Uterus (tissue), 4 donors: ENCODE measurements around the gene PCNX1. TPM values are rescaled to one million over a fixed set of nuclear protein-coding genes. Genes with fewer than 3 reads are reported as not detected.

Experiments
- DNase-seq, 2 donors: peaks; one replicate each; pipeline ENCODE4 v3.0.0-alpha.2; 2019 to 2020
- H3K27ac ChIP-seq, 2 donors: fragments of 200-600 bp; sonication (generic); 1 replicate in 1 of 2; 2 replicates in 1 of 2; pipeline ENCODE4 v1.5.1; 2016 to 2018
- H3K27me3 ChIP-seq, 2 donors: fragments of 200-600 bp; sonication (generic); one replicate each; pipeline ENCODE4 v1.5.1; 2018 to 2019; ENCODE audit warnings: control low read depth in 1 of 2
- H3K36me3 ChIP-seq, 2 donors: fragments of 200-600 bp; sonication (generic); one replicate each; pipeline ENCODE4 v1.5.1; 2019; ENCODE audit warnings: control low read depth in 1 of 2
- H3K4me1 ChIP-seq, 2 donors: fragments of 200-600 bp; sonication (generic); one replicate each; pipeline ENCODE4 v1.5.1; 2018 to 2019; ENCODE audit warnings: control low read depth in 1 of 2
- H3K4me3 ChIP-seq, 2 donors: fragments of 200-600 bp; sonication (generic); 1 replicate in 1 of 2; 2 replicates in 1 of 2; pipeline ENCODE4 v1.5.1; 2018 to 2019; ENCODE audit warnings: mild to moderate bottlenecking in 1 of 2
- H3K9me3 ChIP-seq, 2 donors: fragments of 200-600 bp; sonication (generic); one replicate each; pipeline ENCODE4 v1.5.1; 2019; ENCODE audit warnings: control low read depth in 1 of 2
- POLR2A ChIP-seq, 2 donors: fragments of 450-650 bp; IDR thresholded peaks; one replicate each; pipeline ENCODE4 v1.6.1; 2016; ENCODE audit warnings: antibody characterized with exemption in 2 of 2, mild to moderate bottlenecking in 1 of 2, moderate library complexity in 1 of 2
- intact Hi-C: fragments of 100-400 bp; cut with DNase I; formaldehyde crosslinking; loops from one replicate; pipeline ENCODE4 v1.15.1; 2023; ENCODE audit warnings: low total_unique reads
- total RNA-seq, 4 donors: library from RNA; depleted of rRNA in 3 of 4; stranded (reverse); fragments of >200 nt in 3 of 4; gene quantifications; one replicate each; pipeline versions ENCODE4 v1.1.0 to v1.2.4, GENCODE V29; 2014 to 2023
- TF ChIP-seq, protein P1 (sequence below), 4 experiments: fragments of 200-600 bp in 2 of 4; fragments of 450-650 bp in 2 of 4; sonication (generic) in 2 of 4; IDR thresholded peaks; one replicate each; pipeline ENCODE4 v1.5.1; 2016 to 2019; ENCODE audit warnings: antibody characterized with exemption in 4 of 4, mild to moderate bottlenecking in 2 of 4, moderate library complexity in 1 of 4
- donor health status: DM: yes; HTN: yes; CAD: no.

The PCNX1 gene
- total RNA-seq, 4 donors from 2014 or later, result 34.6 to 112 (median 90.3) TPM

DNA sequence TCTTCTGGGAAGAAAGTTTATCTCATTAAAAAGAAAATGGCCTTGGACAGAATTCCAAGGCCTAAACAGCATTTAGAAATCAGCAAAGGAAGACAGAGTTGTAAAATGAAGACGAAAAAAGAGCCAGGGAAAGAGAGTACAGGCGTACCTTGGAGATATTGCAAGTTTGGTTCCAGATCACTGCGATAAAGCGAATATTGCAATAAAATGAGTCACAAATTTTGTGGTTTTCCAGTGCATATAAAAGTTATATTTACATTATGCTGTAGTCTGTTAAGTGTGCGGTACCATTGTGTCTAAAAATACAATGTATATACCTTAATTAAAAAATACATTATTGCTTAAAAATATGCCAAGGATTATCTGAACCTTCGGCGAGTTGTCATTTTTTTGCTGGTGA lies 9.0 kb downstream of the PCNX1 start:
- no peak for DNase-seq
- intact Hi-C loops, result no loop called here
- Histone ChIP-seq H3K27ac (no peak overlapping the region), H3K9me3 (no peaks in the 10 kb centered on the region), H3K4me1 (peaks cover under 1 to 12% of the 10 kb centered on the region in 2 donors), H3K36me3 (no peaks in the 10 kb centered on the region), H3K4me3 (no peak overlapping the region), H3K27me3 (no peaks in the 10 kb centered on the region)
- TF ChIP-seq POLR2A (IDR thresholded peaks at IDR 0.05), result no peak
- TF ChIP-seq, protein P1, sequence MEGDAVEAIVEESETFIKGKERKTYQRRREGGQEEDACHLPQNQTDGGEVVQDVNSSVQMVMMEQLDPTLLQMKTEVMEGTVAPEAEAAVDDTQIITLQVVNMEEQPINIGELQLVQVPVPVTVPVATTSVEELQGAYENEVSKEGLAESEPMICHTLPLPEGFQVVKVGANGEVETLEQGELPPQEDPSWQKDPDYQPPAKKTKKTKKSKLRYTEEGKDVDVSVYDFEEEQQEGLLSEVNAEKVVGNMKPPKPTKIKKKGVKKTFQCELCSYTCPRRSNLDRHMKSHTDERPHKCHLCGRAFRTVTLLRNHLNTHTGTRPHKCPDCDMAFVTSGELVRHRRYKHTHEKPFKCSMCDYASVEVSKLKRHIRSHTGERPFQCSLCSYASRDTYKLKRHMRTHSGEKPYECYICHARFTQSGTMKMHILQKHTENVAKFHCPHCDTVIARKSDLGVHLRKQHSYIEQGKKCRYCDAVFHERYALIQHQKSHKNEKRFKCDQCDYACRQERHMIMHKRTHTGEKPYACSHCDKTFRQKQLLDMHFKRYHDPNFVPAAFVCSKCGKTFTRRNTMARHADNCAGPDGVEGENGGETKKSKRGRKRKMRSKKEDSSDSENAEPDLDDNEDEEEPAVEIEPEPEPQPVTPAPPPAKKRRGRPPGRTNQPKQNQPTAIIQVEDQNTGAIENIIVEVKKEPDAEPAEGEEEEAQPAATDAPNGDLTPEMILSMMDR (IDR thresholded peaks at IDR 0.05), result no peak

DNA sequence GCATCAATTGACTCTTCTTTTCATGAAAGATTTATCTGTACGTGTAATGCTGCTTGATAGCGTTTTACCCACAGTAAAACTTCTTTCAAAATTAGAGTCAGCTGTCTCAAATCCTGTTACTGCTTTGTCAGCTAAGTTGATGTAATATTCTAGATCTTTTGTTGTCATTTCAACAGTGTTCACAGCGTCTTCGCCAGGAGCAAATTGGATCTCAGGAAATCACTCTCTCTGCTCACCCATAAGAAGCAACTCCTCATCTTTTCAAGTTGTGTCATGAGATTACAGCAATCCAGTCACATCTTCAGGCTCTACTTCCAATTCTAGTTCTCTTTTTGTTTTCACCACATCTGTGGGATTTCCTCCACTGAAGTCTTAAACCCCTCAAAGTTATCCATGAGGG lies 9.5 kb downstream of the PCNX1 start:
- TF ChIP-seq, protein P1 (IDR thresholded peaks at IDR 0.05), result no peak
- no peak for TF ChIP-seq POLR2A (IDR thresholded peaks at IDR 0.05)
- H3K4me1 ChIP-seq, result peaks cover 0 to 12% of the 10 kb centered on the region in 2 donors
- intact Hi-C loops, result no loop called here

DNA sequence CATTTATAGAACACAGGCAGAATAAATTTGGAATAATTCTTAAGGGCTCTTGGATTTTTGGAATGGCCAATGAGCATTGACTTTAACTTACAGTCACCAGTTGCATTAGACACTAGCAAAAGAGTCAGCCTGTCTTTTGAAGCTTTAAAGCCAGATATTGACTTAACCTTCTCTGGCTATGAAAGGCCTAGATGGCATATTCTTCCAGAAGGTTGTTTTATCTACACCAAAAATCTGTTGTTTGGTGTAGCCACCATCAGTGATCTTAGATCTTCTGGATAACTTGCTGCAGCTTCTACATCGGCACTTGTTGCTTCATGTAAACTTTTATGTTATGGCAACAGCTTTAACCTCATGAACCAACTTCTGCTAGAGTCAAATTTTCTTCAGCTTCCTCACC lies 10.4 kb downstream of the PCNX1 start:
- no peaks in the 10 kb centered on the region for H3K36me3 ChIP-seq
- H3K27me3 ChIP-seq, result no peaks in the 10 kb centered on the region
- DNase-seq, result no peak
- no peak overlapping the region for H3K4me3 ChIP-seq
- intact Hi-C loops, result no loop called here
- no peak overlapping the region for H3K27ac ChIP-seq
- TF ChIP-seq, protein P1 (IDR thresholded peaks at IDR 0.05), result no peak
- no peak for TF ChIP-seq POLR2A (IDR thresholded peaks at IDR 0.05)
- no peaks in the 10 kb centered on the region for H3K9me3 ChIP-seq
- peaks cover 0 to 12% of the 10 kb centered on the region in 2 donors for H3K4me1 ChIP-seq

More for the DNA sequence above, 9.5 kb downstream of the PCNX1 start:
- no peaks in the 10 kb centered on the region for H3K36me3 ChIP-seq
- H3K27me3 ChIP-seq, result no peaks in the 10 kb centered on the region
- H3K4me3 ChIP-seq, result no peak overlapping the region
- H3K9me3 ChIP-seq, result no peaks in the 10 kb centered on the region
- no peak for DNase-seq
- H3K27ac ChIP-seq, result no peak overlapping the region

DNA sequence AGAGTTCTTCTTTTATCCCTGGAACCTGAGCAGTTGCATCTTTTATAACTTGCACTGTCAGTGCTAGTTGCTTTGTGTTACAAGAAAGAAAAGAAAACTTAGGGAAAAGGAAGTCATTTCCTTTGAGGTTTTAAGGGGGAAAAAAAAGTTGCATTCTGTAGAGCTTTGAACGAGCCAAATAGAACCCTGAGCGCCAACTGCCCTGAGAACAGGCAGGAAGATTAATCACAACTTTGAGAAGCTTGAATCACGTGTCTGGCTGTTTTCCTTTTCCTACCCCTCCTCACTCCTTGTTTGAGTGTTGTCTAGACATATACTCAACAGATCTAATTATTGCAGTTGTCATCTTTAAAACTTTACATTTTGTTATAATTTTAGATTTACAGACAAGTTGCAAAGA lies 12.5 kb downstream of the PCNX1 start:
- TF ChIP-seq, protein P1 (IDR thresholded peaks at IDR 0.05), result no peak
- TF ChIP-seq POLR2A (IDR thresholded peaks at IDR 0.05), result no peak
- Histone ChIP-seq H3K9me3 (no peaks in the 10 kb centered on the region), H3K27me3 (no peaks in the 10 kb centered on the region), H3K4me3 (no peak overlapping the region), H3K4me1 (peaks cover 0 to 12% of the 10 kb centered on the region in 2 donors), H3K27ac (no peak overlapping the region), H3K36me3 (no peaks in the 10 kb centered on the region)
- DNase-seq, result no peak
- intact Hi-C loops, result no loop called here

DNA sequence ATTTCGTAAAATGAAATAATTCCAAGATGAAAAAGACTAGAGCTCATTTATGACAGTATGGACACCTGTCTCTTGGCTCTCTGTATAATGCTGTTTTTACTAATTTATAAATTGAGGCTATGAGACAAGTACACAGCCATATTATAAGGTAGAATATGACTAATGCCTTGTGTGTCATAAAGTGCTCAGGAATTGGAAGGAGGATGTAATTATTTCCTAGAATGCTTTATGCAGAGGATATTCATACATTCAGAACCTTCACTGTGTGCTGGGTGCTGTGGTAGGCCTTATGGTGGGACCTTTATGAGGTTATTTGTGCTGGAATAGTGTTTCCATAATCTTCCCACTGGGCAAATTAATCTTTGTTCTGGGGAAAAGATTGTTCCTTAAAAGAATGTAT lies 13.3 kb downstream of the PCNX1 start:
- H3K36me3 ChIP-seq, result no peaks in the 10 kb centered on the region
- no peak for DNase-seq
- no peaks in the 10 kb centered on the region for H3K9me3 ChIP-seq
- H3K27ac ChIP-seq, result no peak overlapping the region
- H3K4me3 ChIP-seq, result no peak overlapping the region
- no peaks in the 10 kb centered on the region for H3K27me3 ChIP-seq
- peaks cover 0 to 12% of the 10 kb centered on the region in 2 donors for H3K4me1 ChIP-seq
- intact Hi-C loops, result no loop called here
- TF ChIP-seq, protein P1 (IDR thresholded peaks at IDR 0.05), result no peak
- TF ChIP-seq POLR2A (IDR thresholded peaks at IDR 0.05), result no peak
